Trophoblast cell (in vitro differentiated cells and primary cell): Measurements from ENCODE around the gene KIAA1549.

ENCODE experiments used
- DNase-seq, 2 donors: peaks; one replicate each; pipeline ENCODE4 v3.0.0-alpha.2; 2016
- H2AFZ ChIP-seq: 2 replicates; pipeline ENCODE4 v1.6.1; 2013; ENCODE audit warnings: low read length, moderate library complexity, mild to moderate bottlenecking; ENCODE audit not compliant: insufficient read depth, poor library complexity
- H2AK5ac ChIP-seq: 2 replicates; pipeline ENCODE4 v1.6.1; 2013; ENCODE audit warnings: mild to moderate bottlenecking, low read length
- H2BK120ac ChIP-seq: 2 replicates; pipeline ENCODE4 v1.6.1; 2013; ENCODE audit warnings: low read length, mild to moderate bottlenecking, moderate library complexity; ENCODE audit not compliant: insufficient read depth, poor library complexity
- H2BK12ac ChIP-seq: 2 replicates; pipeline ENCODE4 v1.6.1; 2013; ENCODE audit warnings: mild to moderate bottlenecking, low read length, moderate library complexity
- H2BK5ac ChIP-seq: 2 replicates; pipeline ENCODE4 v1.6.1; 2013; ENCODE audit warnings: low read length, low read depth, moderate library complexity, mild to moderate bottlenecking; ENCODE audit not compliant: poor library complexity
- H3K14ac ChIP-seq: 2 replicates; pipeline ENCODE4 v1.6.1; 2013; ENCODE audit warnings: mild to moderate bottlenecking, low read length
- H3K18ac ChIP-seq: 2 replicates; pipeline ENCODE4 v1.6.1; 2013; ENCODE audit warnings: mild to moderate bottlenecking, low read length
- H3K23ac ChIP-seq: 2 replicates; pipeline ENCODE4 v1.6.1; 2013; ENCODE audit warnings: low read length
- H3K27ac ChIP-seq: 2 replicates; pipeline ENCODE4 v1.5.1; 2013; ENCODE audit warnings: low read depth, mild to moderate bottlenecking, inconsistent platforms, low read length, moderate library complexity
- H3K27me3 ChIP-seq: 2 replicates; pipeline ENCODE4 v1.6.1; 2013; ENCODE audit warnings: inconsistent platforms, mild to moderate bottlenecking, low read length, moderate library complexity; ENCODE audit not compliant: insufficient read depth
- H3K36me3 ChIP-seq, 2 experiments: 1 replicate in 1 of 2; 2 replicates in 1 of 2; pipeline ENCODE4 v1.6.1; 2013; ENCODE audit warnings: low read length in 2 of 2, mild to moderate bottlenecking in 2 of 2, moderate library complexity in 1 of 2; ENCODE audit not compliant: insufficient read depth in 2 of 2, control insufficient read depth in 1 of 2
- H3K4ac ChIP-seq: 2 replicates; pipeline ENCODE4 v1.6.1; 2013; ENCODE audit warnings: low read depth, mild to moderate bottlenecking, low read length, moderate library complexity
- H3K4me1 ChIP-seq, 2 experiments: 1 replicate in 1 of 2; 2 replicates in 1 of 2; pipeline ENCODE4 v1.6.1; 2013; ENCODE audit warnings: low read length in 2 of 2, mild to moderate bottlenecking in 2 of 2, moderate library complexity in 1 of 2; ENCODE audit not compliant: insufficient read depth in 2 of 2, control insufficient read depth in 1 of 2
- H3K4me2 ChIP-seq: 2 replicates; pipeline ENCODE4 v1.6.1; 2013; ENCODE audit warnings: inconsistent platforms, mild to moderate bottlenecking, low read length, moderate library complexity
- H3K4me3 ChIP-seq: 2 replicates; pipeline ENCODE4 v1.5.1; 2013; ENCODE audit warnings: mild to moderate bottlenecking, low read depth, low read length, inconsistent platforms
- H3K79me1 ChIP-seq: one replicate; pipeline ENCODE4 v1.6.1; 2013; ENCODE audit warnings: low read length
- H3K79me2 ChIP-seq: 2 replicates; pipeline ENCODE4 v1.6.1; 2013; ENCODE audit warnings: low read length, mild to moderate bottlenecking; ENCODE audit not compliant: control insufficient read depth, insufficient read depth, poor library complexity
- H3K9ac ChIP-seq: 2 replicates; pipeline ENCODE4 v1.6.1; 2013; ENCODE audit warnings: mild to moderate bottlenecking, low read length
- H3K9me3 ChIP-seq: 2 replicates; pipeline ENCODE4 v1.6.1; 2013; ENCODE audit warnings: low read depth, mild to moderate bottlenecking, control low read depth, inconsistent platforms, low read length; ENCODE audit not compliant: insufficient read depth
- H4K12ac ChIP-seq: 2 replicates; pipeline ENCODE4 v1.6.1; 2013; ENCODE audit warnings: low read depth, mild to moderate bottlenecking, low read length, moderate library complexity
- H4K8ac ChIP-seq: 2 replicates; pipeline ENCODE4 v1.6.1; 2013; ENCODE audit warnings: low read depth, mild to moderate bottlenecking, low read length, moderate library complexity
- H4K91ac ChIP-seq: one replicate; pipeline ENCODE4 v1.6.1; 2013; ENCODE audit warnings: low read depth, mild to moderate bottlenecking, low read length, moderate library complexity
- WGBS: extraction: QIAGEN DNeasy Blood & Tissue Kit; methylation state at CpG from one replicate; pipeline ENCODE4 v1.1.7; 2013; ENCODE audit warnings: missing lambda C conversion rate; ENCODE audit not compliant: insufficient read length, insufficient coverage; ENCODE audit errors: extremely low coverage; 5-methylcytosine and 5-hydroxymethylcytosine counted together

The KIAA1549 gene

DNA sequence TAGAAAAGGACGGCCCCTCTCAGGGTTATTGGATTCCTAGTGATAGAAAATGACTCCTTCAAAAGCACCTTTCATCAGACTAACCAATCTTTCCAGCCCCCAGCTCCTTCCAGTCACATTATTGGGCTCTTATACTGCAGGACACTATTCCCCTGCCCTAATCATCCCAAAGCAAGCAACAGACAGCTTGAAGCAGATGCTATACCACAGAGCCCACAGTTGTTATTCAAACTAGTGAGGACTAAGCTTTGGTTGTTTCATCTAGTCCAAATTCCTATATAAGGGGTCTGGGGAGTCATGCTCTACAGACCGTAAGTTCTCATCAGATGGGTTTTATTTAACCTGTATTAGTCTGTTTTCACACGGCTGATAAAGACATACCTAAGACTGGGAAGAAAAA, 30.2 kb upstream of the KIAA1549 start:
- Histone ChIP-seq H3K4me3 (no peak overlapping the region), H3K79me2 (no peaks in the 10 kb centered on the region), H2BK12ac (no peak overlapping the region), H3K4ac (no peak overlapping the region), H3K4me1 (no peaks in the 10 kb centered on the region), H2AFZ (no peak overlapping the region), H4K8ac (no peak overlapping the region), H3K23ac (no peak overlapping the region), H3K79me1 (no peaks in the 10 kb centered on the region), H2BK5ac (no peak overlapping the region), H3K18ac (no peak overlapping the region), H4K12ac (no peak overlapping the region), H4K91ac (no peak overlapping the region), H3K4me2 (no peak overlapping the region), H3K27me3 (no peaks in the 10 kb centered on the region), H2AK5ac (no peak overlapping the region), H3K9me3 (peaks cover 2% of the 10 kb centered on the region), H3K36me3 (no peaks in the 10 kb centered on the region), H3K14ac (no peak overlapping the region), H3K27ac (no peak overlapping the region), H3K9ac (no peak overlapping the region), H2BK120ac (no peak overlapping the region)
- no peak for DNase-seq
- WGBS: no CpG with 5 or more reads among the region's 3 CpGs

- H2AFZ ChIP-seq: no peak overlapping the region
- no peak overlapping the region for H3K9ac ChIP-seq
- H3K23ac ChIP-seq: no peak overlapping the region
- no peak overlapping the region for H4K12ac ChIP-seq
- no peaks in the 10 kb centered on the region for H3K36me3 ChIP-seq
- H2BK5ac ChIP-seq: no peak overlapping the region
- H3K79me1 ChIP-seq: no peaks in the 10 kb centered on the region
- H3K9me3 ChIP-seq: peaks cover 1% of the 10 kb centered on the region
- DNase-seq: peak; percentile 4 to 36
- H3K27ac ChIP-seq: no peak overlapping the region
- H3K4me1 ChIP-seq: no peaks in the 10 kb centered on the region
- no peak overlapping the region for H4K8ac ChIP-seq
- H4K91ac ChIP-seq: no peak overlapping the region
- no peak overlapping the region for H2BK12ac ChIP-seq
- no peaks in the 10 kb centered on the region for H3K27me3 ChIP-seq
- H3K79me2 ChIP-seq: no peaks in the 10 kb centered on the region
- no peak overlapping the region for H3K4ac ChIP-seq
- no peak overlapping the region for H3K4me3 ChIP-seq
- no peak overlapping the region for H3K18ac ChIP-seq
- H3K4me2 ChIP-seq: no peak overlapping the region
- H2BK120ac ChIP-seq: no peak overlapping the region
- H2AK5ac ChIP-seq: no peak overlapping the region
- no peak overlapping the region for H3K14ac ChIP-seq
Measured at GRCh38 chr7:139004321-139005090, 23.3 kb upstream of the KIAA1549 start.

- Histone ChIP-seq H4K8ac (no peak overlapping the region), H2AK5ac (no peak overlapping the region), H3K4me1 (no peaks in the 10 kb centered on the region), H3K4me3 (no peak overlapping the region), H3K4ac (no peak overlapping the region), H4K12ac (no peak overlapping the region), H3K4me2 (no peak overlapping the region), H3K18ac (no peak overlapping the region), H2BK5ac (no peak overlapping the region), H3K9ac (no peak overlapping the region), H3K27ac (no peak overlapping the region), H4K91ac (no peak overlapping the region), H3K23ac (no peak overlapping the region), H2BK12ac (no peak overlapping the region), H3K79me2 (no peaks in the 10 kb centered on the region), H3K9me3 (no peaks in the 10 kb centered on the region), H3K36me3 (no peaks in the 10 kb centered on the region), H3K79me1 (no peaks in the 10 kb centered on the region), H3K27me3 (no peaks in the 10 kb centered on the region), H2BK120ac (no peak overlapping the region), H2AFZ (no peak overlapping the region), H3K14ac (no peak overlapping the region)
- no peak for DNase-seq
- WGBS: no CpG with 5 or more reads among the region's 3 CpGs
Measured at GRCh38 chr7:138999414-138999813, 18.2 kb upstream of the KIAA1549 start.

- Histone ChIP-seq H2AFZ (no peak overlapping the region), H2BK120ac (no peak overlapping the region), H3K27me3 (no peaks in the 10 kb centered on the region), H3K79me2 (no peaks in the 10 kb centered on the region), H2BK12ac (no peak overlapping the region), H3K4me3 (no peak overlapping the region), H2BK5ac (no peak overlapping the region), H3K4me1 (peaks cover 0 to 2% of the 10 kb centered on the region in 2 experiments), H3K14ac (no peak overlapping the region), H3K9me3 (no peaks in the 10 kb centered on the region), H4K91ac (no peak overlapping the region), H3K18ac (no peak overlapping the region), H4K8ac (no peak overlapping the region), H3K4ac (no peak overlapping the region), H3K23ac (no peak overlapping the region), H2AK5ac (no peak overlapping the region), H3K4me2 (no peak overlapping the region), H3K36me3 (no peaks in the 10 kb centered on the region), H3K9ac (no peak overlapping the region), H4K12ac (no peak overlapping the region), H3K27ac (no peak overlapping the region), H3K79me1 (no peaks in the 10 kb centered on the region)
- DNase-seq: peak; percentile 31 to 83
- WGBS: no CpG with 5 or more reads among the region's 8 CpGs
Measured at GRCh38 chr7:138992052-138992531, 10.9 kb upstream of the KIAA1549 start.
